ENCODE measurements around the gene ATP9B. TPM values are rescaled to one million over a fixed set of nuclear protein-coding genes. Genes with fewer than 3 reads are reported as not detected.
"Not testable (repeated sequence)": the region's sequence is repeated elsewhere in the genome, so short reads cannot be mapped to it uniquely, and the experiment has no call there.

ATP9B gene
- total RNA-seq, 2 experiments from 2014 or later: 15.9 to 16.6 TPM

- no peaks in the 10 kb centered on the region for H3K27me3 Mint-ChIP-seq
- peaks cover 27% of the 10 kb centered on the region for H3K36me3 Mint-ChIP-seq
- ChIA-PET CTCF (no interaction called here), POLR2A (no interaction called here)
- H3K4me3 Mint-ChIP-seq: no peak overlapping the region
- DNase-seq: no peak
- intact Hi-C loops (cut with micrococcal nuclease): no loop called here
- peaks cover 5% of the 10 kb centered on the region for H3K9me3 Mint-ChIP-seq
- no peak overlapping the region for H3K27ac Mint-ChIP-seq
- no peaks in the 10 kb centered on the region for H3K4me1 Mint-ChIP-seq (ENCODE audit: low read depth)
Measured at GRCh38 chr18:79260023-79260422, 190.8 kb downstream of the ATP9B start.

DNA sequence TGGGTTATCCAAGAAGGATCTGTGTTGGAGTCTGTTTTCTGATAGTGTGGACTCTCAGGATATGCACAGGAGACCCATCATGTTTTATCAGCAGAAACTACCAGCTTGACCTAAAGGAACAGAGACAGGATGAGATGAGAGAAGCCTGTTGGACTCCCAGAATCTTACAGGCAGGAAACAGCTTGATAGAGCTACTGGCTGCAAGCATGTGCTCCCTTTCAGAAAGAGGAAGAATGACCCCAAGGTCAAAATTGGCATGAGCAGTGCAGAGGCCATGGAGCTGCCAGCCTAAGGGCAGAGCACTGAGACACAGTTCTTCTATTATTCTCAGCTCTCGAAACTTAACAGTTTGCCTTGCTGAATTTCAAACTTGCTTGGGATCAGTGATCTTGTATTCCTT, 191.3 kb downstream of the ATP9B start:
- H3K9me3 Mint-ChIP-seq: peaks cover 10% of the 10 kb centered on the region
- H3K27me3 Mint-ChIP-seq: no peaks in the 10 kb centered on the region
- H3K4me3 Mint-ChIP-seq: no peak overlapping the region
- no peak for DNase-seq
- CTCF ChIA-PET: no interaction called here
- peaks cover 30% of the 10 kb centered on the region for H3K36me3 Mint-ChIP-seq
- intact Hi-C loops (cut with micrococcal nuclease): no loop called here
- no peaks in the 10 kb centered on the region for H3K4me1 Mint-ChIP-seq (ENCODE audit: low read depth)
- POLR2A ChIA-PET: no interaction called here
- H3K27ac Mint-ChIP-seq: no peak overlapping the region

DNA sequence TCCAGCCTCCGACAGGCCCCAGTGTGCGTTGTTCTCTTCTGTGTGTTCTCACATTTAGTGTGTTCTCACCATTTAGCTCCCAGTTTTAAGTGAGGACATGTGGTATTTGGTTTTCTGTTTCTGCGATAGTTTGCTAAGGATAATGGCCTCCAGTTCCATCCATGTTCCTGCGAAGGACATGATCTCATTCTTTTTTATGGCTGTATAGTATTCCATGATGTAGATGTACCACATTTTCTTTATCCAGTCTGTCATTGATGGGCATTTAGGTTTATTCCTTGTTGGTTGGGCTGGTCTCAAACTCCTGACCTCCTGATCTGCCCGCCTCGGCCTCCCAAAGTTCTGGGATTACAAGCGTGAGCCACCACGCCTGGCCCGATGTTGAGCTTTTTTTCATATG, 195.9 kb downstream of the ATP9B start:
- H3K27me3 Mint-ChIP-seq; DNase-seq; H3K27ac Mint-ChIP-seq; intact Hi-C loops (cut with micrococcal nuclease); CTCF ChIA-PET; H3K4me3 Mint-ChIP-seq; POLR2A ChIA-PET; H3K4me1 Mint-ChIP-seq (ENCODE audit: low read depth): not testable (repeated sequence)
- Mint-ChIP-seq H3K36me3 (peaks cover 41% of the 10 kb centered on the region), H3K9me3 (peaks cover 14% of the 10 kb centered on the region)

- DNase-seq; CTCF ChIA-PET; POLR2A ChIA-PET; H3K27ac Mint-ChIP-seq; H3K4me3 Mint-ChIP-seq; H3K27me3 Mint-ChIP-seq; H3K9me3 Mint-ChIP-seq; intact Hi-C loops (cut with micrococcal nuclease): not testable (repeated sequence)
- peaks cover 36% of the 10 kb centered on the region for H3K36me3 Mint-ChIP-seq
- peaks cover 11% of the 10 kb centered on the region for H3K4me1 Mint-ChIP-seq (ENCODE audit: low read depth)
Measured at GRCh38 chr18:79271812-79272211, 202.6 kb downstream of the ATP9B start.

DNA sequence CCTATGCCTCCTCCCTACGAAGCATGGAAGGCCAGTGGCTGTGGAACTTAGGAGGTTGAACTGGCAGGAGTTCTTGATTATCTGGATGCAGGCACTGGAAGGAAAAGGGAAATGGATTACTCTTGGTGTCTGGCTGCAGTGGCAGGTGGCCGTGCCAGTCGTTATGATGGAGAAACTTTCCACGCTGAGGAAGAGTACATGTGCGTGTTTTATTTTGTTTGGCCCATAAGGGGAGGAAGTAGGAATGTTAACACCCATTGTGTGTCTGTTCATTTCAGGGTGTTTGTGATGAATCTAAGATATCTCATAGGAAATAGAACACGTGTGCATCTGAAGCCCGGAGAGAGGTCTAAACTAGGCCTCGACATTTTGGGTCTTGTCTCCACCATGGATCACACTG, 203.7 kb downstream of the ATP9B start:
- intact Hi-C loops (cut with micrococcal nuclease): no loop called here
- no peaks in the 10 kb centered on the region for H3K9me3 Mint-ChIP-seq
- H3K27me3 Mint-ChIP-seq: no peaks in the 10 kb centered on the region
- ChIA-PET POLR2A (no interaction called here), CTCF (no interaction called here)
- H3K4me3 Mint-ChIP-seq: no peak overlapping the region
- peaks cover 39% of the 10 kb centered on the region for H3K36me3 Mint-ChIP-seq
- DNase-seq: no peak
- no peak overlapping the region for H3K27ac Mint-ChIP-seq
- H3K4me1 Mint-ChIP-seq (ENCODE audit: low read depth): peaks cover 11% of the 10 kb centered on the region

DNA sequence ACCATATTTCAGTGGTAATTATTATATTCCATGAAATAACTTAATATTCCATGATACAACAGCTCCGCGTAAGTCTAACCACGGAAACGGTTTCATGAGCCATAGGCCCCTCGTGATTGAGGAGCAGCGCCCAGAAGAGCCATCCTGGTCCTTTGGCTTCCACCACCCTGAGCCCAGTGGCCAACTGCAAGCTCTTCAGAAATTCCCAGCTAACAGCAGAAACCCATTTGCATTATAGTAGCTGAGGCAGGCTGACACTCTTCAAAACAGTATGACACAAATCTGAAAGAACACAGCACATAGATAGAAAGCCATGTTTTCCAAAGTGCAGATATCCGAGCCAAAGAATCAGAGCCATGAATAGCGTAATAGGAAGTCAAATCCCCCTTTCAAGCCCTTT, 205.6 kb downstream of the ATP9B start:
- Mint-ChIP-seq H3K4me1 (ENCODE audit: low read depth) (peaks cover 11% of the 10 kb centered on the region), H3K27ac (no peak overlapping the region), H3K9me3 (no peaks in the 10 kb centered on the region), H3K36me3 (peaks cover 34% of the 10 kb centered on the region), H3K4me3 (no peak overlapping the region), H3K27me3 (no peaks in the 10 kb centered on the region)
- no peak for DNase-seq
- intact Hi-C loops (cut with micrococcal nuclease): no loop called here
- CTCF ChIA-PET: no interaction called here
- POLR2A ChIA-PET: no interaction called here

- Mint-ChIP-seq H3K4me1 (ENCODE audit: low read depth) (peaks cover 11% of the 10 kb centered on the region), H3K36me3 (peaks cover 30% of the 10 kb centered on the region), H3K27ac (no peak overlapping the region), H3K4me3 (no peak overlapping the region), H3K9me3 (no peaks in the 10 kb centered on the region), H3K27me3 (no peaks in the 10 kb centered on the region)
- intact Hi-C loops (cut with micrococcal nuclease): no loop called here
- CTCF ChIA-PET: no interaction called here
- DNase-seq: no peak
- POLR2A ChIA-PET: no interaction called here
Measured at GRCh38 chr18:79275461-79275860, 206.3 kb downstream of the ATP9B start.

DNA sequence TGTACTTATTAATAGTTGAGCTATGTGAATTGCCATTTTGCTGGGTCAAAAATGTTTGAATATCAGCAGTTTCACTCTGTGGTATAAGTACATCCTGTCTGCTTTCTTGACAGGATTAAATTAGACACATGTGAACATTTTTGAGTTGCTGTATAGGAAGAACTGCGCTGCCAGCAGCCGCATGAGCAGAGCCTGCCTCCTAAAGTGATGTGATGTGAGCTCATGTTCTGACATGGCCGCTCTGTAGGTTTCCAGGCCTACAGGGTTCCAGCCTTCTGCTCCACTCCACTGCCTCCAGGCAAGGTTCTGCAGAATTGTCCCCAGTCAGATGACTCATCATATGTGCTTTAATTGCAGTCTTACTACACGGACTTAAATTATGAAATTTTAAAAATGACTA, 206.8 kb downstream of the ATP9B start:
- POLR2A ChIA-PET: no interaction called here
- H3K27ac Mint-ChIP-seq: no peak overlapping the region
- peaks cover 11% of the 10 kb centered on the region for H3K4me1 Mint-ChIP-seq (ENCODE audit: low read depth)
- no peak overlapping the region for H3K4me3 Mint-ChIP-seq
- CTCF ChIA-PET: no interaction called here
- peaks cover 26% of the 10 kb centered on the region for H3K36me3 Mint-ChIP-seq
- peak; percentile 21 for DNase-seq
- no peaks in the 10 kb centered on the region for H3K27me3 Mint-ChIP-seq
- no peaks in the 10 kb centered on the region for H3K9me3 Mint-ChIP-seq
- intact Hi-C loops (cut with micrococcal nuclease): no loop called here

GRCh38 chr18:79278896-79279295, 209.7 kb downstream of the ATP9B start:
- no peak overlapping the region for H3K27ac Mint-ChIP-seq
- peaks cover 32% of the 10 kb centered on the region for H3K36me3 Mint-ChIP-seq
- intact Hi-C loops (cut with micrococcal nuclease): no loop called here
- ChIA-PET POLR2A (no interaction called here), CTCF (no interaction called here)
- peaks cover 13% of the 10 kb centered on the region for H3K4me1 Mint-ChIP-seq (ENCODE audit: low read depth)
- no peak for DNase-seq
- no peak overlapping the region for H3K4me3 Mint-ChIP-seq
- peaks cover 2% of the 10 kb centered on the region for H3K9me3 Mint-ChIP-seq
- no peaks in the 10 kb centered on the region for H3K27me3 Mint-ChIP-seq

- no peak for DNase-seq
- no peaks in the 10 kb centered on the region for H3K27me3 Mint-ChIP-seq
- peaks cover 2% of the 10 kb centered on the region for H3K4me1 Mint-ChIP-seq (ENCODE audit: low read depth)
- H3K9me3 Mint-ChIP-seq: peaks cover 10% of the 10 kb centered on the region
- no peak overlapping the region for H3K4me3 Mint-ChIP-seq
- CTCF ChIA-PET: no interaction called here
- POLR2A ChIA-PET: no interaction called here
- intact Hi-C loops (cut with micrococcal nuclease): no loop called here
- H3K36me3 Mint-ChIP-seq: peaks cover 31% of the 10 kb centered on the region
- H3K27ac Mint-ChIP-seq: no peak overlapping the region
Measured at GRCh38 chr18:79283131-79283810, 214.1 kb downstream of the ATP9B start.

GRCh38 chr18:79283929-79284328, 214.7 kb downstream of the ATP9B start:
- peaks cover 2% of the 10 kb centered on the region for H3K4me1 Mint-ChIP-seq (ENCODE audit: low read depth)
- ChIA-PET POLR2A (no interaction called here), CTCF (no interaction called here)
- intact Hi-C loops (cut with micrococcal nuclease): no loop called here
- peaks cover 28% of the 10 kb centered on the region for H3K36me3 Mint-ChIP-seq
- peaks cover 10% of the 10 kb centered on the region for H3K9me3 Mint-ChIP-seq
- no peaks in the 10 kb centered on the region for H3K27me3 Mint-ChIP-seq
- no peak overlapping the region for H3K4me3 Mint-ChIP-seq
- no peak for DNase-seq
- no peak overlapping the region for H3K27ac Mint-ChIP-seq

GRCh38 chr18:79285191-79285590, 216.0 kb downstream of the ATP9B start:
- H3K4me1 Mint-ChIP-seq (ENCODE audit: low read depth); H3K27ac Mint-ChIP-seq; POLR2A ChIA-PET; H3K9me3 Mint-ChIP-seq; DNase-seq; H3K27me3 Mint-ChIP-seq; CTCF ChIA-PET; intact Hi-C loops (cut with micrococcal nuclease); H3K4me3 Mint-ChIP-seq: not testable (repeated sequence)
- H3K36me3 Mint-ChIP-seq: peaks cover 28% of the 10 kb centered on the region

DNA sequence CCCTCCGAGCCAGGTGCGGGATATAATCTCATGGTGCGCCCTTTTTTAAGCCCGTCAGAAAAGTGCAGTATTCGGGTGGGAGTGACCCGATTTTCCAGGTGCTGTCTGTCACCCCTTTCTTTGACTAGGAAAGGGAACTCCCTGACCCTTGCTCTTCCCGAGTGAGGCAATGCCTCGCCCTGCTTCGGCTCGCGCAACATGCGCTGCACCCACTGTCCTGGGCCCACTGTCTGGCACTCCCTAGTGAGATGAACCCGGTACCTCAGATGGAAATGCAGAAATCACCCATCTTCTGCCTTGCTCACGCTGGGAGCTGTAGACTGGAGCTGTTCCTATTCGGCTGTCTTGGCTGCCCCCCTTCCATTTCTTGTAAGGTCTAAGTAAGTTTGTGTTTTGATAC, 221.2 kb downstream of the ATP9B start:
- H3K27ac Mint-ChIP-seq; H3K9me3 Mint-ChIP-seq; CTCF ChIA-PET; intact Hi-C loops (cut with micrococcal nuclease); DNase-seq; H3K4me3 Mint-ChIP-seq; H3K4me1 Mint-ChIP-seq (ENCODE audit: low read depth); H3K27me3 Mint-ChIP-seq; POLR2A ChIA-PET: not testable (repeated sequence)
- peaks cover 10% of the 10 kb centered on the region for H3K36me3 Mint-ChIP-seq
